PC-3 (cell line): ENCODE data around the gene RAB11FIP4. TPM values are rescaled to one million over a fixed set of nuclear protein-coding genes. Genes with fewer than 3 reads are reported as not detected.

Experiments
- ATAC-seq: fragments of 200-7000 bp; cut with Tn5 transposase; 2 replicates; pipeline ENCODE4 v1.9.1; 2020; ENCODE audit warnings: mild to moderate bottlenecking, moderate library complexity
- BruUV-seq: library from RNA; stranded (reverse); fragments of 400-500 nt; replicated peaks from 2 replicates; lab custom pipeline; 2021; lab: Mats Ljungman, UMichigan
- CTCF ChIA-PET: fragments of 300-600 bp; sonication (Branson Sonifier 250); formaldehyde crosslinking; loops from one replicate; lab custom pipeline; 2022; ENCODE audit warnings: antibody characterized with exemption; lab: Charles Lee
- POLR2A ChIA-PET: fragments of 300-600 bp; sonication (Branson Sonifier 250); formaldehyde crosslinking; loops from one replicate; lab custom pipeline; 2022; ENCODE audit warnings: antibody characterized with exemption; ENCODE audit not compliant: unreplicated experiment; lab: Charles Lee
- DNase-seq: peaks from one replicate; pipeline ENCODE4 v3.0.0-alpha.2; 2015
- H2AFZ ChIP-seq: fragments of 300-600 bp; sonication (generic); 2 replicates; pipeline ENCODE4 v1.6.0; 2016; ENCODE audit warnings: antibody characterized with exemption, low read length
- H3F3A ChIP-seq: fragments of 300-600 bp; sonication (generic); one replicate; pipeline ENCODE4 v1.6.0; 2017; ENCODE audit warnings: antibody characterized with exemption, low read length, control low read depth, mild to moderate bottlenecking; ENCODE audit not compliant: unreplicated experiment
- H3K27ac ChIP-seq: fragments of 300-600 bp; sonication (generic); 2 replicates; pipeline ENCODE4 v1.5.1; 2016; ENCODE audit warnings: mild to moderate bottlenecking, low read length
- H3K27me3 ChIP-seq: fragments of 300-600 bp; sonication (generic); 2 replicates; pipeline ENCODE4 v1.6.1; 2016; ENCODE audit warnings: low read length, mixed read lengths
- H3K36me3 ChIP-seq: fragments of 300-600 bp; sonication (generic); 2 replicates; pipeline ENCODE4 v1.6.1; 2016; ENCODE audit warnings: low read depth, mixed run types, low read length, mixed read lengths
- H3K4me1 ChIP-seq: fragments of 300-600 bp; sonication (generic); 2 replicates; pipeline ENCODE4 v1.5.1; 2016; ENCODE audit warnings: low read length; ENCODE audit not compliant: insufficient read depth
- H3K4me2 ChIP-seq: fragments of 300-600 bp; sonication (generic); 2 replicates; pipeline ENCODE4 v1.6.0; 2016; ENCODE audit warnings: low read length
- H3K4me3 ChIP-seq: fragments of 300-600 bp; sonication (generic); 2 replicates; pipeline ENCODE4 v1.5.1; 2016; ENCODE audit warnings: mild to moderate bottlenecking, low read length, mixed read lengths
- H3K79me2 ChIP-seq: fragments of 300-600 bp; sonication (generic); 2 replicates; pipeline ENCODE4 v1.6.1; 2017; ENCODE audit warnings: low read length, mixed read lengths
- H3K9ac ChIP-seq: fragments of 300-600 bp; sonication (generic); 2 replicates; pipeline ENCODE4 v1.6.0; 2016; ENCODE audit warnings: mild to moderate bottlenecking, low read length
- H3K9me2 ChIP-seq: fragments of 300-600 bp; sonication (generic); replicated peaks from 2 replicates; pipeline ENCODE4 v1.6.1; 2016; ENCODE audit warnings: mixed run types, low read length, mixed read lengths
- H3K9me3 ChIP-seq: fragments of 300-600 bp; sonication (generic); 2 replicates; pipeline ENCODE4 v1.6.1; 2016; ENCODE audit warnings: low read length, mixed read lengths
- H4K20me1 ChIP-seq: fragments of 300-600 bp; sonication (generic); 2 replicates; pipeline ENCODE4 v1.6.1; 2016; ENCODE audit warnings: low read length, mixed read lengths
- EZH2 ChIP-seq: fragments of 300-600 bp; sonication (generic); IDR thresholded peaks from one replicate; pipeline ENCODE4 v1.6.1; 2017; ENCODE audit warnings: antibody characterized with exemption, mild to moderate bottlenecking, low read length; ENCODE audit not compliant: unreplicated experiment
- EZH2phosphoT487 ChIP-seq: fragments of 300-600 bp; sonication (generic); IDR thresholded peaks from 2 replicates; pipeline ENCODE4 v1.6.1; 2018; ENCODE audit warnings: mild to moderate bottlenecking, antibody characterized with exemption, low read length, borderline replicate concordance
- intact Hi-C: fragments of 100-400 bp; cut with micrococcal nuclease; formaldehyde crosslinking; loops from 2 replicates; pipeline ENCODE4 v1.9.0; 2023
- total RNA-seq: library from RNA; depleted of rRNA; stranded (reverse); fragments of >200 nt; gene quantifications from 2 replicates; pipeline ENCODE4 v1.2.3, GENCODE V29; 2014
- TF ChIP-seq, protein P1 (sequence below): fragments of 300-600 bp; sonication (generic); conservative IDR thresholded peaks from 2 replicates; pipeline ENCODE4 v1.5.1; 2017; ENCODE audit warnings: antibody characterized with exemption, low read depth, mild to moderate bottlenecking, low read length

Gene RAB11FIP4
- total RNA-seq, 1 experiment from 2014 or later: 4.2 TPM

DNA sequence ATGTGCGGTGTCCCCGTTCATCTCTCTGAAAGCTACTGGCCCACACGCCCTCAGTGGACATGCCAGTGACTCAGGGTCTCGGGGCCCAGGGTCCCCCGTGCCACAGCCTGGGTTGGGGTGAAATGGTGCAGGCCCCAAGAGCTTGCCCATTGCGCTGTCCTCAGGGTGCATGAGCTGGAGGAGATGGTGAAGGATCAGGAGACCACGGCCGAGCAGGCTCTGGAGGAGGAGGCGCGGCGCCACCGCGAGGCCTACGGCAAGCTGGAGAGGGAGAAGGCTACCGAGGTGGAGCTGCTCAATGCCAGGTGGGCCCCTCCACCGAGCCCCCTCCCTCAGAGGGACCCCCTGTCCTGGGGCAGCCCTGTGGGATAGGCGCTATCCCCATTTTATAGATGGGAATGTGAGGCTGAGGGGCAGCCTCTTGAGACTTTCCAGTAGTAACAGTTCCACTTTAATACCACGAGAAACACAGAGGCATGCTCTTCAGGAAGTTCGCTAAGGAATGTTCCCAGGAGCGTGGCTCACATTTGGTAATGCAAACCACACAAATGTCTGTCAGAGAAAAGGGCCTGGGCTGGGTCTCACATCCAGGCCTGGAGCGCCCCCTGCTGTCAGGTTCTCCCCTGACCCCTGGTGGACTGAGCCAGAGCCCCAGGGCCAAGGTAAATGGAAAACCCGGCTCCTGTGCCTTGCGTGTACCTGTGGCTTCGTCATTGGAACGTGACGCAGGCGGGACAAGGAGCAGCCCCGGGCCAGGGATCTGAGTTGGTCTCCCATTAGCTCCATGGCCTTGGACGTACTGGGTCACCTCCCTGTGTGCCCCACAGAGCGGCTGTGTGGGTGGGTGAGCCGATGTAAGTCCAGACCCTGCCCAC, 133.7 kb downstream of the RAB11FIP4 start:
- ChIA-PET POLR2A (no interaction called here), CTCF (no interaction called here)
- no peak overlapping the region for H3K4me3 ChIP-seq
- no peaks in the 10 kb centered on the region for H3F3A ChIP-seq
- BruUV-seq: no TSS peak
- TF ChIP-seq, protein P1, sequence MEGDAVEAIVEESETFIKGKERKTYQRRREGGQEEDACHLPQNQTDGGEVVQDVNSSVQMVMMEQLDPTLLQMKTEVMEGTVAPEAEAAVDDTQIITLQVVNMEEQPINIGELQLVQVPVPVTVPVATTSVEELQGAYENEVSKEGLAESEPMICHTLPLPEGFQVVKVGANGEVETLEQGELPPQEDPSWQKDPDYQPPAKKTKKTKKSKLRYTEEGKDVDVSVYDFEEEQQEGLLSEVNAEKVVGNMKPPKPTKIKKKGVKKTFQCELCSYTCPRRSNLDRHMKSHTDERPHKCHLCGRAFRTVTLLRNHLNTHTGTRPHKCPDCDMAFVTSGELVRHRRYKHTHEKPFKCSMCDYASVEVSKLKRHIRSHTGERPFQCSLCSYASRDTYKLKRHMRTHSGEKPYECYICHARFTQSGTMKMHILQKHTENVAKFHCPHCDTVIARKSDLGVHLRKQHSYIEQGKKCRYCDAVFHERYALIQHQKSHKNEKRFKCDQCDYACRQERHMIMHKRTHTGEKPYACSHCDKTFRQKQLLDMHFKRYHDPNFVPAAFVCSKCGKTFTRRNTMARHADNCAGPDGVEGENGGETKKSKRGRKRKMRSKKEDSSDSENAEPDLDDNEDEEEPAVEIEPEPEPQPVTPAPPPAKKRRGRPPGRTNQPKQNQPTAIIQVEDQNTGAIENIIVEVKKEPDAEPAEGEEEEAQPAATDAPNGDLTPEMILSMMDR: peak; percentile 82
- no peak for TF ChIP-seq EZH2
- no peak overlapping the region for H3K27ac ChIP-seq
- no peaks in the 10 kb centered on the region for H3K9me3 ChIP-seq
- H3K9ac ChIP-seq: no peak overlapping the region
- intact Hi-C loops: loop anchor here (1.0 to 5.0 kb wide), 3 partner anchors 79 to 138 kb away; no protein-coding TSS in a partner anchor
- no peaks in the 10 kb centered on the region for H3K36me3 ChIP-seq
- H3K4me1 ChIP-seq: no peaks in the 10 kb centered on the region; the same call in 1 of the 2 replicates
- H3K4me2 ChIP-seq: no peak overlapping the region
- DNase-seq: peak; percentile 81
- H2AFZ ChIP-seq: 0 out of 2 replicates have a peak overlapping the region, but pooled peaks have one; percentile 42
- no peaks in the 10 kb centered on the region for H4K20me1 ChIP-seq
- ATAC-seq: peak; percentile 93
- no peaks in the 10 kb centered on the region for H3K79me2 ChIP-seq
- H3K9me2 ChIP-seq: no peaks in the 10 kb centered on the region
- no peaks in the 10 kb centered on the region for H3K27me3 ChIP-seq

DNA sequence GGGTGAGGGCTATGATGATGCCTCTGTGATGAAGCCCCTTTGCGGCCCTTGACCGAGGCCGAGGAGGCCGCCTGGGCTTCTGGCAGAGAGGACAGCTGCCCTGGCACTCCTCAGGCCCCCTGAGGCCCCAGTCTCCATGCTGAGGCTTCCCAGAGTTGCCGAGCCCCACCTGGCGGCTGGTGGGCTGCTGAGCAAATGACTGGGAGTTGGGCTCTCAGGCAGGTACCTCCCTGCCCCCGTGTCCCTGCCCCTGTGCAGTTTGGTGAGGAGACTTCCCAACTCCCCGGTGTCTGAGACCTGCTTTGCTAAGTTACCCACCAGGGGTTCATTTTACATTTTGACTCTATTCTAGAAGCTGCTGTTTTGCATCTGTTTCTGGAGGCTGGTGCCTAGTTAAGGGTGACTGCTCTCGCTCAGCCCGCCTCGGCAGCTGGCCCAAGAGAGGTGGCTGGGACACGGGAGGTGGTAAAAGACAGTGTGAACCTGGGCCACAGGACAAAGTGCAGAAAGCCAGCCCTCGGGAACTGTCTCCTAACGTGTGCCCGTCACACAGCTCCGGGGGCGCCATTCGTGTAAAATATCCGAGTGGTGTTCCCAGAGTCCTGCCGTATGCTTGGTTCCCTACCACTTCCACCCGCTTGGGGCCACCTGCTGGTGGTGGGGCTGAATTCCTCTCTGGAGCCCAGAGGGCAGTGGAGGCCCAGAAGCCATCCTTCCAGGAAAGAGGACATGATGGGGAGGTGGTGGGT, 134.5 kb downstream of the RAB11FIP4 start:
- Histone ChIP-seq H3K9ac (no peak overlapping the region), H3K9me2 (no peaks in the 10 kb centered on the region), H3K4me3 (no peak overlapping the region), H3K79me2 (no peaks in the 10 kb centered on the region), H3K27me3 (no peaks in the 10 kb centered on the region), H3K27ac (no peak overlapping the region), H3F3A (no peaks in the 10 kb centered on the region), H3K4me2 (no peak overlapping the region), H4K20me1 (no peaks in the 10 kb centered on the region), H2AFZ (no peak overlapping the region), H3K36me3 (no peaks in the 10 kb centered on the region), H3K9me3 (no peaks in the 10 kb centered on the region), H3K4me1 (no peaks in the 10 kb centered on the region; the same call in 1 of the 2 replicates)
- BruUV-seq: no TSS peak
- peak; percentile 32 for DNase-seq
- TF ChIP-seq EZH2phosphoT487: no peak
- TF ChIP-seq, protein P1: peak; percentile 44
- POLR2A ChIA-PET: no interaction called here
- CTCF ChIA-PET: no interaction called here
- ATAC-seq: peak; percentile 64
- intact Hi-C loops: loop anchor here (1.0 to 5.0 kb wide), 3 partner anchors 80 to 139 kb away; no protein-coding TSS in a partner anchor
